GM21786 (cell line): ENCODE measurements around the gene SBDS.
"Not testable (repeated sequence)": the region's sequence is repeated elsewhere in the genome, so short reads cannot be mapped to it uniquely, and the experiment has no call there.

Source experiments
- ATAC-seq: cut with Tn5 transposase; IDR thresholded peaks from one replicate; pipeline ENCODE4 v1.9.1; 2021; ENCODE audit not compliant: unreplicated experiment

SBDS gene

GRCh38 chr7:66996444-66997191 lies 1.2 kb upstream of the SBDS start, which contains the start of gene TYW1:
TYW1 (plus strand) TSS chr7:66996833; CDS start chr7:66996979, 146 bp downstream.
- ATAC-seq = peak; percentile 89

DNA sequence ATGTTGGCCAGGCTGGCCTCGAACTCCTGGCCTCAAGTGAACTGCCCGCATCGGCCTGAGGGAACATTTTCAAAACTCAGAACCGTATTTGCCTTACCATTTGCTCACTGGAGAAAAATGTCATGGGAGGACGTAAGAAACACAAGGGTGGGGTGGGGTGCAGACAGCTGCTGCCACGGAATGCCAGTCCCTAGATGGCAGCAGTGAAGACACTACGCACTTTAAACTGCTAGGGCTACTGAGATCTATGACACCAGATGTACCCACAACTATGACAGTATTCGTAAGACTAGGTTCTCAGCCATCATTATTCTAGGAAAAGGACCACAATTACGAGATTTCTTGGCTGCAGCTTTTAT lies 716 bp downstream of the SBDS start:
- peak; percentile 32 for ATAC-seq

DNA sequence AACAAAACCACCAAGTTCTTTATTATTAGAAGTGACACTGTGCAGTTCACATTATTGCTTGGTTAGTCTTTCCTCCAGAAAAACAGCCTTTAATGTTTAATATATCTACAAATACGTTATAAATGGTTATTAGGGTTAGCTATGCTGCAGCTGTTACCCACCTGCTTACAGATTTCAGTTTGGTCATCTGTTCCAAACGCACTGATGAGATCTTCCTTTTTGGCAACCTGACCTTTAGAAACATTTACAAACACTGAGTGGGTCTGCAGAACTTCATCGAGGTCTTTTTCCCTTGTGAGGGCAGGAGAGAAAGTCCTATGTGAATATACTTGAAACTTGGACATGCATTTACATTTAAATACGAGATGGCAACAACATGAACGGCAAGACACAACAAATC lies 1.3 kb downstream of the SBDS start:
- not testable (repeated sequence) for ATAC-seq

DNA sequence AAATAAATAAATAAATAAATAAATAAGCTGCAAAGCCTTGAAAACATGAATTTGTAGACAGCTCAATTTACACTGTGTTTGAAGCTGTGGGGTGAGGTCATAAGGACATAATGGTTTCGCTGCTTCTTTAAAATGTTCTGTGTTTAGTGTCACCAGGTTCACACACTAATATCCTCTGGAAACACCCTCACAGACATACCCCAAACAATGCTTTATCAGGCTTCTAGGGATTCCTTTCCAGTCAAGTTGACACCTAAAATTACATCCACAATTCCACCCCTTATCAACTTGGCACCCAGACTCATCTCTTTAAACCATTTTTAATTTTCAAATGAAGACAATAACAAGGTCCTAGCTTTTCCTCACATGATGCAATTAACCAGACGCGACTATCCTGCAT lies 5.8 kb downstream of the SBDS start:
- ATAC-seq = not testable (repeated sequence)

DNA sequence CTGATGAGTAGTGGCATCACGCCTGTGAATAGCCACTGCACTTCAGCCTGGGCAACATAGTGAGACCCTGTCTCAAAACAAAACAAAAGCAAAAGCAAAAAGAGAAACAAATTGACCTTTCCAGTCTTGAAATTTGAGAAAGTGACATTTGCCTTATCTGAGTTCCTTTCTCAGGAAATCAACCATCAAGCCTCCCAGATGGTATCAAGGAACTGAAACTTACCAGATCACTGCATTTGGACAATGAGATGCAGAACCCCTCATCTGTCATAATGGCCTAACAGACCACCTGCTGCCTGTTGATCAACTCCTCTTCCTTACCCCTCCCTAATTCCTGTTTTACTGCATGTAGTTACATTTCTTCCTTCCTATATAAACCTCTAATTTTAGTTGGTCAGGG lies 15.1 kb downstream of the SBDS start:
- ATAC-seq = not testable (repeated sequence)

GRCh38 chr7:66979013-66979412 lies 16.4 kb downstream of the SBDS start:
- ATAC-seq = not testable (repeated sequence)

- ATAC-seq = not testable (repeated sequence)
Measured at GRCh38 chr7:66978312-66978711, 17.1 kb downstream of the SBDS start.

DNA sequence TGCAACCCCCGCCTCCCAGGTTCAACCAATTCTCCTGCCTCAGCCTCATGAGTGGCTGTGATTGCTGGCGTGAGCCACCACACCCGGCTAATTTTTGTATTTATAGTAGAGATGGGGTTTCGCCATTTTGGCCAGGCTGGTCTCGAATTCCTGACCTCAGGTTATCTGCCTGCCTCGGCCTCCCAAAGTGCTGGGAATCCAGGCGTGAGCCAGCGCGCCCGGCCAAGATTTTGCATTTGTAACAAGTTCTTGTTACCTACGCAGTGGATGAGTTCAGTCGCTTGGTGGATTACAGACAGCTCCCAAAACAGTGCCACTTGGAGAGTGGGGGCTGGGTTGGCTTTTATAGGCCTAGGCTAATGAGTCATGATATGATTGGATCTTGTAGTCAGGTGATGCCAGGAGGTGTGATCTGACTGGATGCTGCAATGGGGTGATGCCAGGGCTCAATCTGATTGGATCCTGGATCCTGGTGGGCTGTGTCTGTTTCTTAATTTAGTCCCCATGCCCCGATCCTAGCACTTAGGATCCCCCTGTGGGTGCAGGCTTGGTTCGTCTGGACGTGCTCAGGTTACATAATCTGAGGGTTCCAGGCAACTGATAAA lies 20.3 kb downstream of the SBDS start:
- no peak for ATAC-seq

DNA sequence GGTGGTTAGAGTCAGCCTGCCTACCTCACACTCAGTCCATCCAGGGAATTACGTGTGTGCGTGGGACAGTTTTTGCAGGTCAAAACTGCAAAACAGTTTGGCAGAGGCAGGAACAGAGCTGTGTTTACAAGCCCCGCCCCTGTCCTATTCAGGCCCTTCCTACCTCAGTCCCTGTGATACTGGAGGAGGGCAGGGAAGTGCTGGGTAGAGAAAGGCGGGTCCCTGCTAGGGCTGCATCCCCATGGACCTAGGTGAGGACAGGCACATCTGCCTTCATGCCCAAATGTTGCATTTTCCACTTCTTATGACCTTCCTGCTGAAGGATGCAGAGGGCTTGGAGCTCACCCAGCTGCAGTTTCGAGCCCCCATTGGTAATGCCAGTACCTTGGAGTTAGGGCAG lies 25.1 kb downstream of the SBDS start:
- no peak for ATAC-seq

- not testable (repeated sequence) for ATAC-seq
Measured at GRCh38 chr7:66969001-66969400, 26.4 kb downstream of the SBDS start.

- no peak for ATAC-seq
Measured at GRCh38 chr7:66967029-66967428, 28.4 kb downstream of the SBDS start.

- no peak for ATAC-seq
Measured at GRCh38 chr7:66964411-66964810, 31.0 kb downstream of the SBDS start.

DNA sequence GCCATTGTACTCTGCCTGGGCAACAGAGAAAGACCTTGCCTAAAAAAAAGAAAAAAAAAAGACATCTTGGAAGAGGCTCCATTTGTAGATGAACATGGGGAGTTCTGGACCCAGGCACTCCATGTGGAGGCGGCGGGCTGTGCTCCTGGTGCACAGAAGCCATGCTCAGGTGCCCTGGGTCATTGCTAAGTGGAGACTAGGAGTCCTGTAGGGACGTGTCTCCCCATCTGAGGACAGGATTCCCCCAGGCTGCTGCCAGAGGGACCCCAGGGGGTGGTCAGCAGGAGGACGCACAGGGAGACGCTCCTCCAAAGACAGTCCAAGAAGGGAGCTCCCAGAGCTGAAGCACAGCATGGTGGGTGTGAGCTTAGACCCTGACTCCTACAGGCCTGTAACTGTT lies 34.3 kb downstream of the SBDS start:
- ATAC-seq = no peak

GRCh38 chr7:66960192-66960591 lies 35.2 kb downstream of the SBDS start:
- no peak for ATAC-seq

GRCh38 chr7:66958538-66959350 lies 36.6 kb downstream of the SBDS start:
- ATAC-seq = no peak

GRCh38 chr7:66957595-66958290 lies 37.6 kb downstream of the SBDS start:
- no peak for ATAC-seq

- no peak for ATAC-seq
Measured at GRCh38 chr7:66953044-66953427, 42.4 kb downstream of the SBDS start.

DNA sequence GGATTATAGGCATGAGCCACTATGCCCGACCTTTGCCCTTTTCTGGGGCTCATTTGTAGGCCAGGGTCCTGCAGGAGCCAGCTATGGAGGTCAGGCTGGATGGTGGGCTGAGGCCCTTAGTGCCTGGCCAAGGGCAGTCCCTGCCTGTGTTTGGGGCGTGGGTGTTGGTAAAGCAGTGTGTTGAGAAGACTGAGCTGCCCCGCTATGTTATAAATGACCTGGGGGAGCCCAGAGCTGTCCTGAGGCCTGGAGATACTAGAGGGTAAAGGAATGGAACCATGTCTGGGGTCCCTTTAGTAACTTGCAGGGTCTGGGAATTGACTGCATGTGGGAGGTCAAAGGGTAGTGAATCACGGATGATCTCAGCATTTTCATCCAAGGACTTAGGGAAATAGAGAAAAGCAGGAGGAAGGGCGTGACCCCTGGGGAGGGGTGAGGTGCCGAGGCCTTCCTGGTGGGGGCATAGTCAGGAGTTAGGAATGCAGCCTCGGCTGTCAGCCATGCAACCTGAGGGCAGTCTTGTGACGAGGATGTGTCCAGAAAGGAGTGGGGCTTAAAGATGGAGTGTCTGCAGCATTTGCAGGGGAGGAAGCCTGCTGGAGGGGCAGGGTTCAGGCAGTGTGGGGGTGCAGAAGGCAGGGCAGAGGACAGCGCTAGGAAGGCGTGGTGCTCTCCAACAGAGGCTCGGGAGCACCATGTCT lies 42.9 kb downstream of the SBDS start:
- no peak for ATAC-seq

DNA sequence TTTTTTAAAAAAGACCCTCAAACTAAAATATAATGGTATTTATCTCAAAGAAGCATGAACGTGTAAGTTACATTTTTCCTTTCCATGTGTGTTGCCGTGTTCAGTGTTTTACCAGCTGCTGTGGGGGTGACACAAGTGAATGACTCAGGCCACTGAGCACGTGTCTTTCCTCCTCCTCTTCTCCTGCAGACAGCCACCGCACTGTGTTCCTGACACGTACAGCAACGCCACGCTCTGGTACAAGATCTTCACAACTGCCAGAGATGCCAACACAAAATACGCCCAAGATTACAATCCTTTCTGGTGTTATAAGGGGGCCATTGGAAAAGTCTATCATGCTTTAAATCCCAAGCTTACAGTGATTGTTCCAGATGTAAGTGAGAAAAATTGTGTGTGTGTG lies 44.6 kb downstream of the SBDS start:
- no peak for ATAC-seq

GRCh38 chr7:66950311-66950710 lies 45.1 kb downstream of the SBDS start:
- no peak for ATAC-seq
